WTC11 (cell line): ENCODE results near the gene RNF40. TPM values are rescaled to one million over a fixed set of nuclear protein-coding genes. Genes with fewer than 3 reads are reported as not detected.
A peak's percentile ranks its signal among the peaks of the same experiment; 100 is the strongest.

Experiments
- ATAC-seq: fragments of 200-7000 bp; cut with Tn5 transposase; 2 replicates; pipeline ENCODE4 v1.10.0; 2021; ENCODE audit warnings: mild to moderate bottlenecking, moderate library complexity
- CTCF ChIA-PET: fragments of 300-600 bp; sonication (Branson Sonifier 250); formaldehyde crosslinking; loops from one replicate; lab custom pipeline; 2021; ENCODE audit warnings: antibody characterized with exemption; lab: Charles Lee
- POLR2A ChIA-PET: fragments of 350-600 bp; sonication (Branson Sonifier 250); formaldehyde crosslinking; loops from one replicate; lab custom pipeline; 2021; ENCODE audit warnings: antibody characterized with exemption; lab: Charles Lee
- DNase-seq: peaks from one replicate; pipeline ENCODE4 v3.0.0; 2021; ENCODE audit warnings: low spot score
- H3K27ac Mint-ChIP-seq: 2 replicates; pipeline ENCODE4 v1.8.0; 2021; ENCODE audit warnings: mixed read lengths
- H3K27me3 Mint-ChIP-seq: 2 replicates; pipeline ENCODE4 v1.8.0; 2021; ENCODE audit warnings: low read depth, mild to moderate bottlenecking, moderate library complexity, mixed read lengths
- H3K36me3 Mint-ChIP-seq: 2 replicates; pipeline ENCODE4 v1.8.0; 2021; ENCODE audit warnings: mixed read lengths
- H3K4me1 Mint-ChIP-seq: 2 replicates; pipeline ENCODE4 v1.8.0; 2022; ENCODE audit warnings: mixed read lengths
- H3K4me3 Mint-ChIP-seq: 2 replicates; pipeline ENCODE4 v1.8.0; 2021; ENCODE audit warnings: mild to moderate bottlenecking, moderate library complexity, mixed read lengths
- H3K9me3 Mint-ChIP-seq: 2 replicates; pipeline ENCODE4 v1.8.0; 2021; ENCODE audit warnings: mixed read lengths
- CBFB ChIP-seq: sonication (generic); formaldehyde crosslinking; IDR thresholded peaks from 2 replicates; pipeline ENCODE4 v1.8.1; 2022; ENCODE audit warnings: mild to moderate bottlenecking, low read depth, missing genetic modification reagents
- FOXP1 ChIP-seq: sonication (generic); formaldehyde crosslinking; IDR thresholded peaks from 2 replicates; pipeline ENCODE4 v1.8.0; 2022; ENCODE audit warnings: missing genetic modification reagents, mild to moderate bottlenecking, moderate library complexity, borderline replicate concordance
- GTF2I ChIP-seq: fragments of 250-450 bp; sonication (Bioruptor Pico); conservative IDR thresholded peaks from 2 replicates; pipeline ENCODE4 v1.4.0; 2021; ENCODE audit warnings: mild to moderate bottlenecking
- IRF2 ChIP-seq: sonication (generic); formaldehyde crosslinking; IDR thresholded peaks from 2 replicates; pipeline ENCODE4 v1.8.0; 2022; ENCODE audit warnings: low read depth, missing genetic modification reagents, borderline replicate concordance
- NFE2L1 ChIP-seq: sonication (generic); formaldehyde crosslinking; IDR thresholded peaks from 2 replicates; pipeline ENCODE4 v1.8.1; 2023; ENCODE audit warnings: missing genetic modification reagents
- PRRX2 ChIP-seq: fragments of 250-450 bp; sonication (Bioruptor Pico); IDR thresholded peaks from 2 replicates; pipeline ENCODE4 v1.8.0; 2021; ENCODE audit warnings: mild to moderate bottlenecking
- ZNF121 ChIP-seq: sonication (generic); formaldehyde crosslinking; IDR thresholded peaks from 2 replicates; pipeline ENCODE4 v1.8.0; 2023; ENCODE audit warnings: missing genetic modification reagents
- ZNF232 ChIP-seq: sonication (generic); formaldehyde crosslinking; IDR thresholded peaks from 2 replicates; pipeline ENCODE4 v1.8.0; 2022; ENCODE audit warnings: mild to moderate bottlenecking, missing genetic modification reagents
- ZNF317 ChIP-seq: sonication (generic); formaldehyde crosslinking; IDR thresholded peaks from 2 replicates; pipeline ENCODE4 v1.8.1; 2023; ENCODE audit warnings: low read depth, mild to moderate bottlenecking, moderate library complexity, missing genetic modification reagents, borderline replicate concordance
- total RNA-seq: library from RNA; stranded (reverse); gene quantifications from 3 replicates; pipeline ENCODE4 v1.2.3, GENCODE V29; 2021
- TF ChIP-seq, protein P1 (sequence below): sonication (generic); formaldehyde crosslinking; IDR thresholded peaks from 2 replicates; pipeline ENCODE4 v1.8.1; 2022; ENCODE audit warnings: low read depth, mild to moderate bottlenecking, moderate library complexity, missing genetic modification reagents, borderline replicate concordance
- TF ChIP-seq, protein P2 (sequence below): fragments of 250-450 bp; sonication (Bioruptor Pico); IDR thresholded peaks from 2 replicates; pipeline ENCODE4 v2.1.2; 2022; ENCODE audit warnings: mild to moderate bottlenecking, moderate library complexity
- TF ChIP-seq, protein P3 (sequence below): sonication (generic); formaldehyde crosslinking; IDR thresholded peaks from 2 replicates; pipeline ENCODE4 v1.8.0; 2022; ENCODE audit warnings: mild to moderate bottlenecking, missing genetic modification reagents
- TF ChIP-seq, protein P4 (sequence below): fragments of 250-450 bp; sonication (Bioruptor Pico); IDR thresholded peaks from 2 replicates; pipeline ENCODE4 v1.9.0; 2021; ENCODE audit warnings: mild to moderate bottlenecking, borderline replicate concordance

RNF40 gene
- total RNA-seq, 1 experiment from 2014 or later, result 77.1 TPM

DNA sequence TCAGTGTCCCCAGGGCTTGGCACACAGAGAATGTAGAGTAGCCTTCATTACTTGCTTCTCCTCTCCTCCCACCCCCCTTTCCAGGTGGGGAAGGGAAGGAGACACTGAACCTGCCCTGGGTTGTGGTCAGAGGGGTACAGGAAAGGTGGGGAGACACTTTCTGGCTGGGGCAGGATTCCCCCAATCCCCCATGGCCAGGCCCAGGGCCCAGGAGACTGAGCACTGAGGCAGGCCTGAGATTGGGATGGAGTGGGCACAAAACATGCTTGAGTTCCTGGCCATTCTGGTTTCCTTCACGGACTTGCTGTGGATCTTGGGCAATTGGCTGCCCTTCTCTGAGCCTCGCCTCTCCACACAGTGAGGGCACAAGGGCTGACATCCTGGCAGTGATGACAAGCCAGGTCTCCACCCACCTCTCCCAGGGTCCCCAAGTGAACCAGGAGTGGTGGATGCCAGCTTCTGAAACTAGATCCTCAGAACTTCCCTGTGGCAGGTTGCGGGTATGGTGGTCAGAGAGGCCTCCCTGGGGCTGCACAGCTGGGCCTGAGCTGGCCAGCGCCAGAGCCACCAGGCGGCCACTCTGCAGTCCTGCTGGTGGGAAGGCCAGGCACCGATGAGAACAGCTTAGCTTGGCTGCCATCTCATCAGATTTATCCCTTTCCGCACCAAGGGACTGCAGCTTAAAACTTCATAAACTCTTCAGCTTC lies 15.6 kb downstream of the RNF40 start:
- peaks cover 25% of the 10 kb centered on the region for H3K4me1 Mint-ChIP-seq
- DNase-seq, result no peak
- peak overlapping the region; percentile 91 for H3K4me3 Mint-ChIP-seq
- TF ChIP-seq FOXP1 (CRISPR knock-in tag) (peak; percentile 29; the same call in 1 of the 2 replicates), PRRX2 (CRISPR knock-in tag) (no peak), NFE2L1 (CRISPR knock-in tag) (0 out of 2 replicates have a peak, but pooled peaks have one; percentile 15)
- TF ChIP-seq, protein P1, sequence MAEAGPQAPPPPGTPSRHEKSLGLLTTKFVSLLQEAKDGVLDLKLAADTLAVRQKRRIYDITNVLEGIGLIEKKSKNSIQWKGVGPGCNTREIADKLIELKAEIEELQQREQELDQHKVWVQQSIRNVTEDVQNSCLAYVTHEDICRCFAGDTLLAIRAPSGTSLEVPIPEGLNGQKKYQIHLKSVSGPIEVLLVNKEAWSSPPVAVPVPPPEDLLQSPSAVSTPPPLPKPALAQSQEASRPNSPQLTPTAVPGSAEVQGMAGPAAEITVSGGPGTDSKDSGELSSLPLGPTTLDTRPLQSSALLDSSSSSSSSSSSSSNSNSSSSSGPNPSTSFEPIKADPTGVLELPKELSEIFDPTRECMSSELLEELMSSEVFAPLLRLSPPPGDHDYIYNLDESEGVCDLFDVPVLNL (CRISPR knock-in tag), result 0 out of 2 replicates have a peak, but pooled peaks have one; percentile 31
- TF ChIP-seq, all 79 proteins: peak for 3
- H3K27ac Mint-ChIP-seq, result no peak overlapping the region
- ChIA-PET POLR2A (interaction anchor here (0.7 to 2.2 kb wide), 6 partner anchors 28 to 140 kb away, joined by 3 to 8 read pairs (median 3); partner anchors contain the start of gene PHKG2), CTCF (interaction anchor here (0.6 to 2.1 kb wide), 7 partner anchors 26 to 165 kb away, joined by 3 to 18 read pairs (median 5); no protein-coding TSS in a partner anchor)
- ATAC-seq, result no peak
- no peaks in the 10 kb centered on the region; the same call in 1 of the 2 replicates for H3K27me3 Mint-ChIP-seq
- H3K36me3 Mint-ChIP-seq, result peaks cover 15% of the 10 kb centered on the region
- no peaks in the 10 kb centered on the region for H3K9me3 Mint-ChIP-seq

DNA sequence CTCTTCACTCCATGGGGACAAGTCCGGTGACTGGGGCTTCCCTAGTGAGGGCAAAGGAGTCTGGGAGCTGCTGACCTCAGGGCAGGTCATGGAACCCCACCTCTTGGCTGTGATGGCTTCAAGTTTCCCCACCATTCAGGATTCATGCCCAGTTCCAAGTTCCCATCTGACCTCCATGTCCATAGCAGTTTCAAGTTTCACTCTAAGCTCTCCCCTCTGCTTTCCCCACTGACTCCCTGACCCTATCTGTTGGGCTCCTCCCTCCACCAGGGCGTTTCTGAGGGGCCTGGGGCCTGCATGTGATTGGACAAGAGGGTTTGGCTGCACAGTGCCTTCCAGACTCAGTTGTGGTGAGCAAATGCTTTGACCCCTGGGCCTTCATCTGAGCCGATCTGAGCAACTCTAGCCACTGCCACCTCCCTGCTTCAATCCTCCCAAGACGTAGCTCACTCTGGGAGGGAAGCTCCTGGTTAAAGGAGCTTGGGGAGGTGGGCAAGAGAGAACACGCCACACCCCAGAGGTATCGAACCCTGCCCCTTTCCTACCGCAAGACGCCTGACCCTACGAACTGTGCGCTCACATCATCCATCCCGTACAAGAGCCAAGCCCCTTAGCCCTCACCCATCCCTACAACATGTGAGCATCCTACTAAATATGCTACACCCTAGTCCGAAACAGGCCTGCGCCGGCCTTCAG lies 16.6 kb downstream of the RNF40 start:
- H3K4me3 Mint-ChIP-seq, result peak overlapping the region; percentile 38
- ATAC-seq, result peak; percentile 58
- peaks cover 16% of the 10 kb centered on the region for H3K36me3 Mint-ChIP-seq
- no peaks in the 10 kb centered on the region; the same call in 1 of the 2 replicates for H3K27me3 Mint-ChIP-seq
- peaks cover 25% of the 10 kb centered on the region for H3K4me1 Mint-ChIP-seq
- POLR2A ChIA-PET, result interaction anchor here (0.8 to 2.2 kb wide), 7 partner anchors 8 to 145 kb away, joined by 3 to 8 read pairs (median 3); partner anchors contain the start of genes FBXL19, PHKG2 and ZNF629
- peak; percentile 61 for DNase-seq
- TF ChIP-seq ZNF232 (CRISPR knock-in tag) (no peak), ZNF317 (0 out of 2 replicates have a peak, but pooled peaks have one; percentile 49), GTF2I (CRISPR knock-in tag) (no peak)
- H3K9me3 Mint-ChIP-seq, result no peaks in the 10 kb centered on the region
- peak overlapping the region; percentile 95 for H3K27ac Mint-ChIP-seq
- CTCF ChIA-PET, result interaction anchor here (0.6 to 2.1 kb wide), 8 partner anchors 18 to 164 kb away, joined by 3 to 18 read pairs (median 5); no protein-coding TSS in a partner anchor

DNA sequence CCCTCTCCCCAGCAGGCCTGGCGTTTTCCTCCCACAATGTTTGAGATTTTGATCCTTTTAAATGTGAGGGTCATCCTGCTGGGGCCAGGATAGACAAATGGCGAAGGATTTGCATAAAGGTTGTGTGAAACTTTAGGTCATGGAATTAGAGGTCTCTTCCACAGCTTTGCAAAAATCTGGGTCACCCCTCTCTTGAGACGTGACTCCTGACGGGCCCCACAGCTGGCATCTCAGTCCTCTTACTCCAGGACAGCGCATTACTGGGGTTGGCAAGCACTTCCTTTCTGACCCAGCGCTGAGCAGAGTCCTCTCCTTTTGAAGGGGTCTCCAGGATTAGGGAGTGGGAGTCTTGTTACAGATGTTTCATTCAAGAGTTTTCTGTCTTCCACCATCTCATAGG lies 17.5 kb downstream of the RNF40 start:
- Mint-ChIP-seq H3K9me3 (no peaks in the 10 kb centered on the region), H3K27me3 (no peaks in the 10 kb centered on the region; the same call in 1 of the 2 replicates), H3K27ac (peak overlapping the region; percentile 27; the same call in 1 of the 2 replicates), H3K36me3 (peaks cover 14% of the 10 kb centered on the region), H3K4me1 (peaks cover 25% of the 10 kb centered on the region), H3K4me3 (no peak overlapping the region)
- TF ChIP-seq CBFB (CRISPR knock-in tag) (no peak), FOXP1 (CRISPR knock-in tag) (no peak), ZNF121 (CRISPR knock-in tag) (no peak), IRF2 (no peak)
- TF ChIP-seq, protein P2, sequence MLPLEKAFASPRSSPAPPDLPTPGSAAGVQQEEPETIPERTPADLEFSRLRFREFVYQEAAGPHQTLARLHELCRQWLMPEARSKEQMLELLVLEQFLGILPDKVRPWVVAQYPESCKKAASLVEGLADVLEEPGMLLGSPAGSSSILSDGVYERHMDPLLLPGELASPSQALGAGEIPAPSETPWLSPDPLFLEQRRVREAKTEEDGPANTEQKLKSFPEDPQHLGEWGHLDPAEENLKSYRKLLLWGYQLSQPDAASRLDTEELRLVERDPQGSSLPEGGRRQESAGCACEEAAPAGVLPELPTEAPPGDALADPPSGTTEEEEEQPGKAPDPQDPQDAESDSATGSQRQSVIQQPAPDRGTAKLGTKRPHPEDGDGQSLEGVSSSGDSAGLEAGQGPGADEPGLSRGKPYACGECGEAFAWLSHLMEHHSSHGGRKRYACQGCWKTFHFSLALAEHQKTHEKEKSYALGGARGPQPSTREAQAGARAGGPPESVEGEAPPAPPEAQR (CRISPR knock-in tag), result no peak
- TF ChIP-seq, protein P3, sequence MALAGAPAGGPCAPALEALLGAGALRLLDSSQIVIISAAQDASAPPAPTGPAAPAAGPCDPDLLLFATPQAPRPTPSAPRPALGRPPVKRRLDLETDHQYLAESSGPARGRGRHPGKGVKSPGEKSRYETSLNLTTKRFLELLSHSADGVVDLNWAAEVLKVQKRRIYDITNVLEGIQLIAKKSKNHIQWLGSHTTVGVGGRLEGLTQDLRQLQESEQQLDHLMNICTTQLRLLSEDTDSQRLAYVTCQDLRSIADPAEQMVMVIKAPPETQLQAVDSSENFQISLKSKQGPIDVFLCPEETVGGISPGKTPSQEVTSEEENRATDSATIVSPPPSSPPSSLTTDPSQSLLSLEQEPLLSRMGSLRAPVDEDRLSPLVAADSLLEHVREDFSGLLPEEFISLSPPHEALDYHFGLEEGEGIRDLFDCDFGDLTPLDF (CRISPR knock-in tag), result no peak
- TF ChIP-seq, protein P4, sequence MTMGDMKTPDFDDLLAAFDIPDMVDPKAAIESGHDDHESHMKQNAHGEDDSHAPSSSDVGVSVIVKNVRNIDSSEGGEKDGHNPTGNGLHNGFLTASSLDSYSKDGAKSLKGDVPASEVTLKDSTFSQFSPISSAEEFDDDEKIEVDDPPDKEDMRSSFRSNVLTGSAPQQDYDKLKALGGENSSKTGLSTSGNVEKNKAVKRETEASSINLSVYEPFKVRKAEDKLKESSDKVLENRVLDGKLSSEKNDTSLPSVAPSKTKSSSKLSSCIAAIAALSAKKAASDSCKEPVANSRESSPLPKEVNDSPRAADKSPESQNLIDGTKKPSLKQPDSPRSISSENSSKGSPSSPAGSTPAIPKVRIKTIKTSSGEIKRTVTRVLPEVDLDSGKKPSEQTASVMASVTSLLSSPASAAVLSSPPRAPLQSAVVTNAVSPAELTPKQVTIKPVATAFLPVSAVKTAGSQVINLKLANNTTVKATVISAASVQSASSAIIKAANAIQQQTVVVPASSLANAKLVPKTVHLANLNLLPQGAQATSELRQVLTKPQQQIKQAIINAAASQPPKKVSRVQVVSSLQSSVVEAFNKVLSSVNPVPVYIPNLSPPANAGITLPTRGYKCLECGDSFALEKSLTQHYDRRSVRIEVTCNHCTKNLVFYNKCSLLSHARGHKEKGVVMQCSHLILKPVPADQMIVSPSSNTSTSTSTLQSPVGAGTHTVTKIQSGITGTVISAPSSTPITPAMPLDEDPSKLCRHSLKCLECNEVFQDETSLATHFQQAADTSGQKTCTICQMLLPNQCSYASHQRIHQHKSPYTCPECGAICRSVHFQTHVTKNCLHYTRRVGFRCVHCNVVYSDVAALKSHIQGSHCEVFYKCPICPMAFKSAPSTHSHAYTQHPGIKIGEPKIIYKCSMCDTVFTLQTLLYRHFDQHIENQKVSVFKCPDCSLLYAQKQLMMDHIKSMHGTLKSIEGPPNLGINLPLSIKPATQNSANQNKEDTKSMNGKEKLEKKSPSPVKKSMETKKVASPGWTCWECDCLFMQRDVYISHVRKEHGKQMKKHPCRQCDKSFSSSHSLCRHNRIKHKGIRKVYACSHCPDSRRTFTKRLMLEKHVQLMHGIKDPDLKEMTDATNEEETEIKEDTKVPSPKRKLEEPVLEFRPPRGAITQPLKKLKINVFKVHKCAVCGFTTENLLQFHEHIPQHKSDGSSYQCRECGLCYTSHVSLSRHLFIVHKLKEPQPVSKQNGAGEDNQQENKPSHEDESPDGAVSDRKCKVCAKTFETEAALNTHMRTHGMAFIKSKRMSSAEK (CRISPR knock-in tag), result no peak
- no peak for DNase-seq
- ChIA-PET CTCF (no interaction called here), POLR2A (no interaction called here)
- ATAC-seq, result no peak
